ENCODE data around the gene IFIT1B. TPM values are rescaled to one million over a fixed set of nuclear protein-coding genes. Genes with fewer than 3 reads are reported as not detected.

IFIT1B gene
- total RNA-seq, 1 experiment from 2014 or later = not detected

DNA sequence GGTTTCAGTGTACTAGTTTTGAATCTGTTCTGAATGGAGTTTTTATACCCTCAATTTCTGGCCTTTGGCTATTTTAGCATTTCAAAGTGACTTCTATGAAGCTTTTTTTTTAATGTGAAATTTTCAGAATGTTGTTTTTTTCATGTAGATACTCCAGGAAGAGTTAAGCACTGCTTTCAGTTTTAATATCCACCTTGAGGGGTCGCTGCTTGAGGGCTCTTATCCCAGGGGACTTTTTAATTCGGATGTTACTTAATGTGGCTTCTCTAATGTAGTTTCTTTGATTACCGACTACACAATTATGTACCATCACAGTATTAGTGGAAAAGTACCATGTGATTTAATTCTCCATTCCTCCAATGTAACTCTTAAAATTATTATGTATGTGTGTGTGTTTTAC, 41.7 kb downstream of the IFIT1B start:
- Histone ChIP-seq H3K4me3 (ENCODE audit: low read depth, low read length) (no peak overlapping the region), H3K36me3 (ENCODE audit: control insufficient read depth, insufficient read depth, low read length) (no peaks in the 10 kb centered on the region), H3K27me3 (replicated peaks; ENCODE audit: control insufficient read depth, insufficient read depth, low read length) (no peaks in the 10 kb centered on the region), H3K9me3 (no peaks in the 10 kb centered on the region), H3K4me1 (peaks cover 3% of the 10 kb centered on the region; the same call in 1 of the 2 replicates)
- H3K27ac Mint-ChIP-seq (ENCODE audit: unreplicated experiment) = no peak overlapping the region
- ChIA-PET POLR2A (no interaction called here), CTCF (no interaction called here)
- no peaks in the 10 kb centered on the region for H3K27me3 Mint-ChIP-seq (ENCODE audit: insufficient read depth, unreplicated experiment)
- TF ChIP-seq, protein P1, sequence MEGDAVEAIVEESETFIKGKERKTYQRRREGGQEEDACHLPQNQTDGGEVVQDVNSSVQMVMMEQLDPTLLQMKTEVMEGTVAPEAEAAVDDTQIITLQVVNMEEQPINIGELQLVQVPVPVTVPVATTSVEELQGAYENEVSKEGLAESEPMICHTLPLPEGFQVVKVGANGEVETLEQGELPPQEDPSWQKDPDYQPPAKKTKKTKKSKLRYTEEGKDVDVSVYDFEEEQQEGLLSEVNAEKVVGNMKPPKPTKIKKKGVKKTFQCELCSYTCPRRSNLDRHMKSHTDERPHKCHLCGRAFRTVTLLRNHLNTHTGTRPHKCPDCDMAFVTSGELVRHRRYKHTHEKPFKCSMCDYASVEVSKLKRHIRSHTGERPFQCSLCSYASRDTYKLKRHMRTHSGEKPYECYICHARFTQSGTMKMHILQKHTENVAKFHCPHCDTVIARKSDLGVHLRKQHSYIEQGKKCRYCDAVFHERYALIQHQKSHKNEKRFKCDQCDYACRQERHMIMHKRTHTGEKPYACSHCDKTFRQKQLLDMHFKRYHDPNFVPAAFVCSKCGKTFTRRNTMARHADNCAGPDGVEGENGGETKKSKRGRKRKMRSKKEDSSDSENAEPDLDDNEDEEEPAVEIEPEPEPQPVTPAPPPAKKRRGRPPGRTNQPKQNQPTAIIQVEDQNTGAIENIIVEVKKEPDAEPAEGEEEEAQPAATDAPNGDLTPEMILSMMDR (IDR thresholded peaks at IDR 0.05; ENCODE audit: insufficient read depth in 1 of 2, low read depth in 1 of 2, low read length in 1 of 2, severe bottlenecking in 1 of 2, unreplicated experiment in 1 of 2) = no peak
- no peaks in the 10 kb centered on the region for H3K36me3 Mint-ChIP-seq (ENCODE audit: insufficient read depth, unreplicated experiment)
- H3K4me1 Mint-ChIP-seq (ENCODE audit: low read depth, unreplicated experiment) = peaks cover 2% of the 10 kb centered on the region
- no TSS peak for BruUV-seq (replicated peaks)
- H3K9me3 Mint-ChIP-seq (ENCODE audit: unreplicated experiment) = no peaks in the 10 kb centered on the region
- no peak for DNase-seq
- H3K4me3 Mint-ChIP-seq (ENCODE audit: unreplicated experiment) = no peak overlapping the region
- intact Hi-C loops (cut with micrococcal nuclease; ENCODE audit: unreplicated experiment) = no loop called here

DNA sequence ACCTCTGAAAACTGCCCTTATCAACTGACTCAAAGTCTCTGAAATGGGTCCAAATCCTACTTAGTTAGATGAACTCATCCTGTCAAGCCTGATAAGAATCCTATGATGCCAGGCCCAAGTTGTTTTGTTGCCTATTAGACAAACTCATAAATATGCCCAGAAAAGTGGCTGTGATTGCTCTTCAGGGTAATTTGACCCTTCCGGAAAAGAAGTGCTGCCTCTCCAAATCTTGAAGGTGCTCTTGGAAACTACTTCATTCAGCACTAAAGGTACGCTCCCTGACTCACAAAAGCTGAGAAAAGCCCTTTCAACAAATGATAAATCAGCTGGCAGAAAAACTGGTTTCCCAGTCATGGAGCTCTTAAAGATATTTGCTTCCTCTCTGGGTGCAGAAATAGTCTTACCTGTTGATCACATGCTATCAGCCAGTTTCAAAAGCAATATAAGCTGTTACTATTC, 43.2 kb downstream of the IFIT1B start:
- Histone ChIP-seq H3K4me1 (peaks cover 13% of the 10 kb centered on the region), H3K27me3 (replicated peaks; ENCODE audit: control insufficient read depth, insufficient read depth, low read length) (no peaks in the 10 kb centered on the region), H3K4me3 (ENCODE audit: low read depth, low read length) (no peak overlapping the region), H3K9me3 (no peaks in the 10 kb centered on the region), H3K36me3 (ENCODE audit: control insufficient read depth, insufficient read depth, low read length) (no peaks in the 10 kb centered on the region)
- BruUV-seq (replicated peaks) = no TSS peak
- H3K4me1 Mint-ChIP-seq (ENCODE audit: low read depth, unreplicated experiment) = peaks cover 17% of the 10 kb centered on the region
- no peak for DNase-seq
- no peaks in the 10 kb centered on the region for H3K9me3 Mint-ChIP-seq (ENCODE audit: unreplicated experiment)
- H3K36me3 Mint-ChIP-seq (ENCODE audit: insufficient read depth, unreplicated experiment) = no peaks in the 10 kb centered on the region
- no peak overlapping the region for H3K27ac Mint-ChIP-seq (ENCODE audit: unreplicated experiment)
- no peak overlapping the region for H3K4me3 Mint-ChIP-seq (ENCODE audit: unreplicated experiment)
- ChIA-PET CTCF (no interaction called here), POLR2A (no interaction called here)
- H3K27me3 Mint-ChIP-seq (ENCODE audit: insufficient read depth, unreplicated experiment) = no peaks in the 10 kb centered on the region
- TF ChIP-seq, protein P1 (IDR thresholded peaks at IDR 0.05; ENCODE audit: insufficient read depth in 1 of 2, low read depth in 1 of 2, low read length in 1 of 2, severe bottlenecking in 1 of 2, unreplicated experiment in 1 of 2) = no peak
- intact Hi-C loops (cut with micrococcal nuclease; ENCODE audit: unreplicated experiment) = no loop called here

DNA sequence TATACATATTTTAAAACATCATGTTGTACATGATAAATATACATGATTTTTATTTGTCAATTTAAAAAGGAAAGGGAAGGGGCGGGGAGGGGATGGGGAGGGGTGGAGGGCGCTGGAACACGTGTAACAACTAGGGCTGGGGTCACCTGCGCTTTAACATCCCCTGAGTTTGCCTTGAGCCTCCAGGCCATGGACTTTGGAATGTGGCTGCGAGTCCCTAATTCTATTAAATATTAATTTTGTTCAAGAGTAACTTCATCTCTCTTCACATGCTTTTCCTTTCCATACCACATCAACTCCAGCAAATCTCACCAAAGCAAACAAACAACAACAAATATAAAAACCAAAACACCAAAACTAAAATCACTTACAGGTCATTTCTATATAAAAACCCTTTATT, 47.1 kb downstream of the IFIT1B start:
- TF ChIP-seq, protein P1 (IDR thresholded peaks at IDR 0.05; ENCODE audit: insufficient read depth in 1 of 2, low read depth in 1 of 2, low read length in 1 of 2, severe bottlenecking in 1 of 2, unreplicated experiment in 1 of 2) = no peak
- no TSS peak for BruUV-seq (replicated peaks)
- CTCF ChIA-PET = no interaction called here
- no peaks in the 10 kb centered on the region for H3K27me3 ChIP-seq (replicated peaks; ENCODE audit: control insufficient read depth, insufficient read depth, low read length)
- Mint-ChIP-seq H3K27me3 (ENCODE audit: insufficient read depth, unreplicated experiment) (peaks cover 5% of the 10 kb centered on the region), H3K4me3 (ENCODE audit: unreplicated experiment) (no peak overlapping the region), H3K27ac (ENCODE audit: unreplicated experiment) (peak overlapping the region; percentile 26), H3K36me3 (ENCODE audit: insufficient read depth, unreplicated experiment) (no peaks in the 10 kb centered on the region), H3K9me3 (ENCODE audit: unreplicated experiment) (no peaks in the 10 kb centered on the region), H3K4me1 (ENCODE audit: low read depth, unreplicated experiment) (peaks cover 18% of the 10 kb centered on the region)
- peaks cover 14% of the 10 kb centered on the region for H3K4me1 ChIP-seq
- intact Hi-C loops (cut with micrococcal nuclease; ENCODE audit: unreplicated experiment) = loop anchor here (2.0 to 5.0 kb wide), 2 partner anchors 36 to 347 kb away; no protein-coding TSS in a partner anchor
- H3K9me3 ChIP-seq = no peaks in the 10 kb centered on the region
- H3K4me3 ChIP-seq (ENCODE audit: low read depth, low read length) = no peak overlapping the region
- DNase-seq = peak; percentile 11 to 51
- H3K36me3 ChIP-seq (ENCODE audit: control insufficient read depth, insufficient read depth, low read length) = no peaks in the 10 kb centered on the region
- POLR2A ChIA-PET = no interaction called here

All from Caco-2 (cell line).